Memory B cell (primary cell): ENCODE measurements around the gene CHSY3.

ENCODE experiments used
- ATAC-seq: fragments of 150-1000 bp; cut with Tn5 transposase; 2 replicates; pipeline ENCODE4 v1.10.0; 2021; ENCODE audit warnings: low read depth, mild to moderate bottlenecking, moderate library complexity
- DNase-seq, 2 donors: peaks; one replicate each; pipeline ENCODE4 v3.0.0; 2022; ENCODE audit warnings: low spot score in 2 of 2
- H3K27ac Mint-ChIP-seq: one replicate; pipeline ENCODE4 v1.8.0; 2022; ENCODE audit warnings: mild to moderate bottlenecking, moderate library complexity, mixed read lengths
- H3K27me3 Mint-ChIP-seq: one replicate; pipeline ENCODE4 v1.8.0; 2022; ENCODE audit warnings: mixed read lengths
- H3K36me3 Mint-ChIP-seq: one replicate; pipeline ENCODE4 v1.8.0; 2022; ENCODE audit warnings: mild to moderate bottlenecking, mixed read lengths
- H3K4me1 Mint-ChIP-seq: one replicate; pipeline ENCODE4 v1.8.0; 2022; ENCODE audit warnings: mixed read lengths
- H3K4me3 Mint-ChIP-seq: one replicate; pipeline ENCODE4 v1.8.0; 2022; ENCODE audit warnings: mild to moderate bottlenecking, moderate library complexity, mixed read lengths
- H3K9me3 Mint-ChIP-seq: one replicate; pipeline ENCODE4 v1.8.0; 2022; ENCODE audit warnings: mixed read lengths

Gene CHSY3

DNA sequence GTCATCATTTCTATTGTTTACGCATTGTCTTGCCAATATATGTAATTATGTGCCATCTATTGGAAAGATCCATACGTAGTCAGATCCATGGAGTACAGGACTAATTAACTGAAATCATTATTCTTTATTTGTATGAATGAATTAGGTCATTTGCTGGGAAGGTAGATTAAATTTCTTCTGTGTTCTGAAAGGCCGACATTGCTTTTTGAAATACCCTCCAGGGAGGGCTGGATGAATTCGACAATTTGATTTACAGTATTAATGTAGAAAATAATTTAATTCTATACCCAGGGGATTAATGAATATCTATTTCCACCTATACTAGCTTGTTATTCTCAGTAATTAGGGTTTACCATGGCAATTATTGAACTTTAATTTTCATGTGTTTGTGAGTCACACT, 117.6 kb downstream of the CHSY3 start:
- Mint-ChIP-seq H3K27me3 (no peaks in the 10 kb centered on the region), H3K27ac (no peak overlapping the region), H3K4me3 (no peak overlapping the region), H3K9me3 (peaks cover 2% of the 10 kb centered on the region), H3K36me3 (no peaks in the 10 kb centered on the region), H3K4me1 (no peaks in the 10 kb centered on the region)
- ATAC-seq: no peak
- no peak for DNase-seq

DNA sequence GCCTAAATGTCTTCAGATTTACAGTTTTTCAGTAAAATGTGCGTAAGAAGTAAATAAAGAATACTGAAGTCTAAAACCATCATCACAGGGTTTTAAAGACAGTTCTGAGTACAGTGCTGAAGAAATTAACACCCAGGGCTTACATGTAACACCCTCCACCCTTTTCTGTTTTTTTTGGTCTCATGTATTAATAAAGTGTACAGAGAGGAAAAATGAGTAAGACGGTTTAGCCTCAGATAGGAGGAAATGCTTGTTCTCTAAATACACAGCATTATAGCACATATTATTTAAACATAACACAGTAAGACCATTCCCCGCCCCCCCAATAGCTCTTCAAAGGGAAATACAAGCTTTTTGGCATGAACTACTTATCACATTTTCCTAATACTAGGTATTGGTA, 119.3 kb downstream of the CHSY3 start:
- no peaks in the 10 kb centered on the region for H3K27me3 Mint-ChIP-seq
- H3K27ac Mint-ChIP-seq: no peak overlapping the region
- DNase-seq: no peak

DNA sequence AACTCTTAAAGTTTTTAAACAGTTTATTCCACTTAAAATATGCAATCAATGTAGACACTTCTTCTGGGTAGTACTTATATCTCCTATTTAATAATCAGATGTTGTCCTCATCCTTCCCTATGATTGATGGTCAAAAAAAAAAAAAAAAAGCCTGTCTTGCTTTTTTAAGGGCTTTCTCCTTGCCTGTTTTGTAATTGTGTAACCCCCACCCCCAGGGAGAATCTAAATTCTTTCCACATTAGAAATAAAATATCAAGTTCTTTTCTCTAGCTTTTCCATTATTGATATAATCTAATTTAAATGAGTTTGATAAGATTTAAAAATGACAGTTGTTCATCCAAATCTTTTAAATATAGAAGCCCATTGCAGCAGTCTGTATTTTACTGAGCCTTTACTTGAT, 119.7 kb downstream of the CHSY3 start:
- Mint-ChIP-seq H3K27ac (no peak overlapping the region), H3K4me1 (no peaks in the 10 kb centered on the region), H3K4me3 (no peak overlapping the region), H3K9me3 (peaks cover 6% of the 10 kb centered on the region), H3K36me3 (no peaks in the 10 kb centered on the region), H3K27me3 (no peaks in the 10 kb centered on the region)
- no peak for DNase-seq
- no peak for ATAC-seq

More for the DNA sequence above, 119.3 kb downstream of the CHSY3 start:
- H3K36me3 Mint-ChIP-seq: no peaks in the 10 kb centered on the region
- no peak overlapping the region for H3K4me3 Mint-ChIP-seq
- H3K9me3 Mint-ChIP-seq: peaks cover 3% of the 10 kb centered on the region
- no peak for ATAC-seq
- H3K4me1 Mint-ChIP-seq: no peaks in the 10 kb centered on the region

DNA sequence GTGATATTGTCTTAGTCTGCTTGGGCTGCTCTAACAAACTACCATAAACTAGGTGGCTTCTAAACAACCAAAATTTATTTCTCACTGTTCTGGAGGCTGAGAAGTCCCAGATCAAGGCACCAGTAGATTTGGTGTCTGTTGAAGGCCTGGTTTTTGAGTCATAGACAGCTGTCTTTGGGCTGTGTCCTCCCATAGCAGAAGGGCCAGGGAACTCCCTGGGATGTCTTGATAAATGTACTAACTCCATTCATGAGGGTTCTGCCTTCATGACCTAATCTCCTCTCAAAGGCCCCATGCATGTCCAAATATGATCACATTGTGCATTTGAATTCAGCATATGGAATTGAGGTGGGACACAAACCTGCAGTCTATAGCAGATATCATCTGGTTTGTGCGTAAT, 121.2 kb downstream of the CHSY3 start:
- no peak for ATAC-seq
- no peaks in the 10 kb centered on the region for H3K4me1 Mint-ChIP-seq
- no peak overlapping the region for H3K4me3 Mint-ChIP-seq
- H3K9me3 Mint-ChIP-seq: peaks cover 4% of the 10 kb centered on the region
- no peaks in the 10 kb centered on the region for H3K36me3 Mint-ChIP-seq
- no peaks in the 10 kb centered on the region for H3K27me3 Mint-ChIP-seq
- DNase-seq: no peak
- H3K27ac Mint-ChIP-seq: no peak overlapping the region

DNA sequence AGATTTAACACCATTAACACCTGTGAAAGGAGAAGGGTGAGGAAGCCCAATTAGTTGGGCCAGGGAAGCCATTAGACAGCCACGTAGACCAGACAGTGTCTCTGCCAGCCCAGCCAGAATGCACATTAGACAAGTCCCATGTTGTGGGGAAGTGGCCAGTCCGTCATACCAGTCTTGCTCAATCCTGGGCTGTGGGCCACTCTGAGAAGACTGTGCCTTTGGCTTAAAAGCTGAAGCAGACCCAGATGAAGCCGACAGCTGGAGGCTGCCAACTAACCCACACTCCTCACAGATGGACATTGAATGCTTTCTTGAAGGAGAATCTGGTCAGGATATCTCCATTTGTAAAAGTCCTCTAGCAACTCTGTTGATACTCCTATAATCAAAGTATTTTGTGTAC, 128.5 kb downstream of the CHSY3 start:
- Mint-ChIP-seq H3K36me3 (no peaks in the 10 kb centered on the region), H3K27ac (no peak overlapping the region), H3K4me1 (no peaks in the 10 kb centered on the region), H3K9me3 (peaks cover 5% of the 10 kb centered on the region), H3K27me3 (no peaks in the 10 kb centered on the region), H3K4me3 (no peak overlapping the region)
- DNase-seq (no peak), ATAC-seq (no peak)

- Mint-ChIP-seq H3K4me3 (no peak overlapping the region), H3K27me3 (no peaks in the 10 kb centered on the region), H3K9me3 (peaks cover 1% of the 10 kb centered on the region), H3K36me3 (no peaks in the 10 kb centered on the region), H3K4me1 (no peaks in the 10 kb centered on the region), H3K27ac (no peak overlapping the region)
- ATAC-seq (no peak), DNase-seq (no peak)
Observed at GRCh38 chr5:130034566-130035210, 130.4 kb downstream of the CHSY3 start.

GRCh38 chr5:130035388-130035787, 131.1 kb downstream of the CHSY3 start:
- DNase-seq (no peak), ATAC-seq (no peak)
- Mint-ChIP-seq H3K9me3 (peaks cover 1% of the 10 kb centered on the region), H3K27ac (no peak overlapping the region), H3K27me3 (no peaks in the 10 kb centered on the region), H3K4me1 (no peaks in the 10 kb centered on the region), H3K4me3 (no peak overlapping the region), H3K36me3 (no peaks in the 10 kb centered on the region)

DNA sequence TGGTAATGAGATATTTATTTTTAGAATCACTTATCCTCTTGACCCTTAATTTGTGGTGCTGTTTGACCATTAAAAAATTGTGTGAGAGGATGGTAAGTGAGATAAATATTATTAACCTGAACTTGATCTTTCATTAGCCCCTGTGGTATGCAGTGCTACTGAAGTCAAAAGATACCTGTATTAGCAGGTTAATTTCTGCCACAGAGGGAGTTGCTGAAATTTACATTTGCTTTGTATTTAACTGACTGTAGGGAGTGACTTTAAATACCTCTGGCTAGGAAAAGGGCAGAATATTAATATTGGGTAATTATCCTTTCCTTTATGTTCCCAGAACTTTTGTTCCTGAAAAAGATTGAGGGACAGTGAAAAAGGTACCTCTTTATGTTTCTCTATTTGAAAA, 133.6 kb downstream of the CHSY3 start:
- no peak overlapping the region for H3K27ac Mint-ChIP-seq
- peaks cover 1% of the 10 kb centered on the region for H3K9me3 Mint-ChIP-seq
- no peaks in the 10 kb centered on the region for H3K4me1 Mint-ChIP-seq
- no peak overlapping the region for H3K4me3 Mint-ChIP-seq
- no peaks in the 10 kb centered on the region for H3K36me3 Mint-ChIP-seq
- no peak for DNase-seq
- H3K27me3 Mint-ChIP-seq: no peaks in the 10 kb centered on the region
- no peak for ATAC-seq

GRCh38 chr5:130043834-130044233, 139.6 kb downstream of the CHSY3 start:
- ATAC-seq (no peak), DNase-seq (no peak)
- Mint-ChIP-seq H3K27me3 (no peaks in the 10 kb centered on the region), H3K27ac (no peak overlapping the region), H3K4me1 (no peaks in the 10 kb centered on the region), H3K36me3 (no peaks in the 10 kb centered on the region), H3K4me3 (no peak overlapping the region), H3K9me3 (peaks cover 4% of the 10 kb centered on the region)

- no peaks in the 10 kb centered on the region for H3K27me3 Mint-ChIP-seq
- H3K4me1 Mint-ChIP-seq: no peaks in the 10 kb centered on the region
- peaks cover 4% of the 10 kb centered on the region for H3K9me3 Mint-ChIP-seq
- H3K27ac Mint-ChIP-seq: no peak overlapping the region
- no peak for DNase-seq
- H3K4me3 Mint-ChIP-seq: no peak overlapping the region
- ATAC-seq: no peak
- H3K36me3 Mint-ChIP-seq: no peaks in the 10 kb centered on the region
Observed at GRCh38 chr5:130045334-130045733, 141.1 kb downstream of the CHSY3 start.

DNA sequence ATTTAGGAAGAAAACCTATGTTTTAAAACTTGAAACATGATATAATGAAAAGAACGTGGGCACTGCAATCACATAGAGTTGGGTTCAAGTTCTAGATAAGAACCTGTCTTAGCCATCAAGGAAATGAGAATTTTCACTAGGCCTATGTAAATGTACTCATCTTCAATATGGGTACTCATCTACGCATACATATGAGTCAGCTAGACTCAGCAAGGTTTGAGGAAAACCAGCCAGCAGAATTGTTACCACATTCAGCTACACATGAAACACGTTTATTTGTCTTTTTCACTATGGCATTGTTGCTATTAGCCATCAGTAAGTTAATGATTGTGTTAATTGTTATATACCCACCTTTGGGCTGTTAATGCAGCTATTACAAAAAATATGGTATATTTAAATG, 146.3 kb downstream of the CHSY3 start:
- ATAC-seq: no peak
- Mint-ChIP-seq H3K4me3 (no peak overlapping the region), H3K36me3 (no peaks in the 10 kb centered on the region), H3K27ac (no peak overlapping the region), H3K9me3 (no peaks in the 10 kb centered on the region), H3K4me1 (no peaks in the 10 kb centered on the region), H3K27me3 (no peaks in the 10 kb centered on the region)
- no peak for DNase-seq

DNA sequence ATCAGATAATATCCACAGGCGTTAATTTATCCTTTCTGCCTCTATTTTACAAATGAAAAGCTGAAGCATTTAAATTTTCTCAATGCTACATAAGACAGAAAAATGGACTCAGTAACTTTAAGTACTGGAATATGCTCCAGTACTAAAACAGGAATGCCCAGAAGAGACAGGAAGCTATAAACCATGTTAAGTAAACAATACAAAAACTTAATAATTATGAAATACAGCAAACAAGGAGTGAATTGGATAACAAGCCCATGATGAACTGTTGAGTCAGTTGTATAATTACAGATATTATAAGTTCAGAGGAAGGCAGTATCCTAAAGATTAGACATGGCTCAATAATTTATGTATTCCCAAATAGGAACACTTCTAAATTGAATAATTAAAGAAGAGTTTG, 148.5 kb downstream of the CHSY3 start:
- H3K4me1 Mint-ChIP-seq: no peaks in the 10 kb centered on the region
- H3K27me3 Mint-ChIP-seq: no peaks in the 10 kb centered on the region
- DNase-seq (no peak), ATAC-seq (no peak)
- H3K4me3 Mint-ChIP-seq: no peak overlapping the region
- no peak overlapping the region for H3K27ac Mint-ChIP-seq
- no peaks in the 10 kb centered on the region for H3K36me3 Mint-ChIP-seq
- H3K9me3 Mint-ChIP-seq: no peaks in the 10 kb centered on the region

DNA sequence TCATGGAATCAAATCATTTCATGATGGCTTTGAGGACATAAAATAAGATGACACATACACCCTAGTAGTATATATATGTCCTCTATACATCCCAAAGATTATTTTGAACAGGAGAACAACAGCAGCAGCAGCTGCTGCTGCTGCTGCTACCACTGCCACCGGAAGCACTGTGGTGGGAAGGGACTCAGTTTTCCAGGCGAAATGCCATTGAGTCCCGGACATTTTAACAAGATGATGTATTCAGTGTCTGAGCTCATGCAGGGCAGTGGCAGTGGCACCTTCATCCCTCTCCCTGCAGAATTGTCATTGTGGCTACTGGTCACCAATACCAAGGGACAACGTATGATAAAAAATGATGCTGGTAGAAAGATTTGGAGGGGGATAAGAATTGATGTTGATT, 151.3 kb downstream of the CHSY3 start:
- Mint-ChIP-seq H3K4me3 (no peak overlapping the region), H3K9me3 (peaks cover 2% of the 10 kb centered on the region), H3K4me1 (no peaks in the 10 kb centered on the region), H3K27ac (no peak overlapping the region), H3K27me3 (peaks cover 1% of the 10 kb centered on the region), H3K36me3 (no peaks in the 10 kb centered on the region)
- DNase-seq: no peak
- ATAC-seq: no peak

- no peak overlapping the region for H3K27ac Mint-ChIP-seq
- no peaks in the 10 kb centered on the region for H3K4me1 Mint-ChIP-seq
- peaks cover 2% of the 10 kb centered on the region for H3K9me3 Mint-ChIP-seq
- H3K27me3 Mint-ChIP-seq: peaks cover 1% of the 10 kb centered on the region
- no peaks in the 10 kb centered on the region for H3K36me3 Mint-ChIP-seq
- no peak overlapping the region for H3K4me3 Mint-ChIP-seq
- DNase-seq: no peak
- ATAC-seq: no peak
Observed at GRCh38 chr5:130061746-130062145, 157.5 kb downstream of the CHSY3 start.

DNA sequence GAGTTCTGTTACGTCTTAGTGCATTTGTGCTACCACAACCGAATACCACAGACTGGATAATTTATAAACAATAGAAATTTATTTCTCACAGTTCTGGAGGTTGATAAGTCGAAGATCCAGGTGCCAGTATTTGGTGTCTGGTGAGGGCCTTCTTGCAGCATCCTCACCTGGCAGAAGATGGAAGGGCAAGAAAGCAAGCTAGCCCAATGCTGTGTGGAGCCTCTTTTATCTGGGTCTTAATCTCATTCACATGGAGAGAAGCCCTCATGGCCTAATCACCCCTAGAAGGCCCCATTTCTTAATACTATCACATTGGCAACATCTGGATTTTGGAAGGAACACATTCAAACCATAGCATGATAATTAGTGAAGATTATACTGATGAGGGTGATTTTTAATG, 159.3 kb downstream of the CHSY3 start:
- peaks cover 2% of the 10 kb centered on the region for H3K9me3 Mint-ChIP-seq
- no peak for DNase-seq
- H3K27me3 Mint-ChIP-seq: peaks cover 1% of the 10 kb centered on the region
- ATAC-seq: no peak
- no peaks in the 10 kb centered on the region for H3K4me1 Mint-ChIP-seq
- no peak overlapping the region for H3K4me3 Mint-ChIP-seq
- H3K27ac Mint-ChIP-seq: no peak overlapping the region
- no peaks in the 10 kb centered on the region for H3K36me3 Mint-ChIP-seq
